Activated B cell treated with CpG ODN at 0.5 μM for 24 hours (primary cell): ENCODE results near the gene EP400. TPM values are rescaled to one million over a fixed set of nuclear protein-coding genes. Genes with fewer than 3 reads are reported as not detected.

Experiments
- ATAC-seq: fragments of 200-7000 bp; cut with Tn5 transposase; one replicate; pipeline ENCODE4 v1.10.0; 2021; ENCODE audit warnings: low read depth, mild to moderate bottlenecking, moderate library complexity
- CTCF ChIA-PET: fragments of 350-600 bp; sonication (Branson Sonifier 250); formaldehyde crosslinking; loops from one replicate; lab custom pipeline; 2021; ENCODE audit warnings: antibody characterized with exemption; lab: Charles Lee
- POLR2A ChIA-PET: fragments of 350-600 bp; sonication (Branson Sonifier 250); formaldehyde crosslinking; loops from one replicate; lab custom pipeline; 2021; ENCODE audit warnings: antibody characterized with exemption; lab: Charles Lee
- DNase-seq: peaks from one replicate; pipeline ENCODE4 v3.0.0; 2022
- H3K27ac Mint-ChIP-seq: one replicate; pipeline ENCODE4 v1.8.0; 2020; ENCODE audit warnings: mixed read lengths
- H3K27me3 Mint-ChIP-seq: one replicate; pipeline ENCODE4 v1.8.0; 2021; ENCODE audit warnings: mixed read lengths
- H3K36me3 Mint-ChIP-seq: one replicate; pipeline ENCODE4 v1.8.0; 2021; ENCODE audit warnings: low read depth, mixed read lengths
- H3K4me1 Mint-ChIP-seq: one replicate; pipeline ENCODE4 v1.8.0; 2021; ENCODE audit warnings: mixed read lengths
- H3K4me3 Mint-ChIP-seq: one replicate; pipeline ENCODE4 v1.8.0; 2020; ENCODE audit warnings: mild to moderate bottlenecking, mixed read lengths
- H3K9me3 Mint-ChIP-seq: one replicate; pipeline ENCODE4 v1.8.0; 2020; ENCODE audit warnings: mixed read lengths
- CTCF ChIP-seq: fragments of 200-600 bp; IDR thresholded peaks from one replicate; pipeline ENCODE4 v1.8.0; 2022; ENCODE audit warnings: antibody characterized with exemption, mild to moderate bottlenecking
- intact Hi-C: fragments of 100-400 bp; cut with micrococcal nuclease; formaldehyde crosslinking; loops from one replicate; pipeline ENCODE4 v1.15.1; 2024
- total RNA-seq: library from RNA; stranded (reverse); gene quantifications from 2 replicates; pipeline ENCODE4 v1.2.3, GENCODE V29; 2022

The EP400 gene
- total RNA-seq, 1 donor from 2014 or later = 65.6 TPM

- POLR2A ChIA-PET = interaction anchor here (0.5 to 1.1 kb wide), 3 partner anchors 13 to 1259 kb away, joined by 3 to 5 read pairs (median 4); no protein-coding TSS in a partner anchor
- no peaks in the 10 kb centered on the region for H3K27me3 Mint-ChIP-seq
These were observed 120.6 kb downstream of the EP400 start for GRCh38 chr12:132070298-132070697.

GRCh38 chr12:132071040-132071810, 121.5 kb downstream of the EP400 start:
- H3K36me3 Mint-ChIP-seq = peaks cover 46% of the 10 kb centered on the region
- peak; percentile 75 for ATAC-seq
- no peaks in the 10 kb centered on the region for H3K27me3 Mint-ChIP-seq
- H3K4me3 Mint-ChIP-seq = peak overlapping the region; percentile 66
- peaks cover 81% of the 10 kb centered on the region for H3K4me1 Mint-ChIP-seq
- POLR2A ChIA-PET = interaction anchor here (0.5 to 1.5 kb wide), 6 partner anchors 12 to 627 kb away, joined by 3 to 7 read pairs (median 6); no protein-coding TSS in a partner anchor
- CTCF ChIA-PET = interaction anchor here (1.8 kb wide), 1 partner anchor 14 kb away, joined by 5 read pairs; no protein-coding TSS in a partner anchor
- intact Hi-C loops = loop anchor here (1.0 to 10.0 kb wide), 5 partner anchors 13 to 374 kb away; partner anchors contain the start of genes DDX51, NOC4L and PUS1
- TF ChIP-seq CTCF = no peak
- peak; percentile 35 for DNase-seq
- no peaks in the 10 kb centered on the region for H3K9me3 Mint-ChIP-seq
- peak overlapping the region; percentile 90 for H3K27ac Mint-ChIP-seq

More at GRCh38 chr12:132070298-132070697, 120.6 kb downstream of the EP400 start:
- peak overlapping the region; percentile 66 for H3K4me3 Mint-ChIP-seq
- no peaks in the 10 kb centered on the region for H3K9me3 Mint-ChIP-seq
- no peak for DNase-seq
- TF ChIP-seq CTCF = no peak
- peaks cover 88% of the 10 kb centered on the region for H3K4me1 Mint-ChIP-seq
- intact Hi-C loops = loop anchor here (10.0 kb wide), 2 partner anchors 145 to 375 kb away; partner anchors contain the start of gene PUS1
- peaks cover 41% of the 10 kb centered on the region for H3K36me3 Mint-ChIP-seq
- CTCF ChIA-PET = interaction anchor here (1.8 kb wide), 1 partner anchor 13 kb away, joined by 5 read pairs; no protein-coding TSS in a partner anchor
- no peak for ATAC-seq
- H3K27ac Mint-ChIP-seq = peak overlapping the region; percentile 90

- ATAC-seq (peak; percentile 60), DNase-seq (no peak)
- POLR2A ChIA-PET = interaction anchor here (0.6 to 1.5 kb wide), 3 partner anchors 15 to 626 kb away, joined by 4 to 7 read pairs (median 6); no protein-coding TSS in a partner anchor
- Mint-ChIP-seq H3K4me1 (peaks cover 74% of the 10 kb centered on the region), H3K36me3 (peaks cover 48% of the 10 kb centered on the region), H3K4me3 (peak overlapping the region; percentile 66), H3K27ac (peak overlapping the region; percentile 90), H3K27me3 (no peaks in the 10 kb centered on the region), H3K9me3 (no peaks in the 10 kb centered on the region)
- intact Hi-C loops = loop anchor here (1.0 to 10.0 kb wide), 5 partner anchors 12 to 373 kb away; partner anchors contain the start of genes DDX51, NOC4L and PUS1
- CTCF ChIA-PET = no interaction called here
- TF ChIP-seq CTCF = no peak
These were observed 122.2 kb downstream of the EP400 start for GRCh38 chr12:132071830-132072384.

GRCh38 chr12:132074216-132074615, 124.5 kb downstream of the EP400 start:
- Mint-ChIP-seq H3K27me3 (no peaks in the 10 kb centered on the region), H3K36me3 (peaks cover 49% of the 10 kb centered on the region), H3K27ac (peak overlapping the region; percentile 51), H3K4me3 (no peak overlapping the region), H3K9me3 (no peaks in the 10 kb centered on the region), H3K4me1 (peaks cover 55% of the 10 kb centered on the region)
- ATAC-seq = no peak
- DNase-seq = no peak
- intact Hi-C loops = loop anchor here (10.0 kb wide), 2 partner anchors 149 to 371 kb away; partner anchors contain the start of gene PUS1
- TF ChIP-seq CTCF = no peak
- ChIA-PET POLR2A (no interaction called here), CTCF (no interaction called here)
